Esophagus (tissue), 2 donors: ENCODE data around the gene MFSD1. TPM values are rescaled to one million over a fixed set of nuclear protein-coding genes. Genes with fewer than 3 reads are reported as not detected.

Experiments
- H3K27ac ChIP-seq, 2 donors: one replicate each; pipeline ENCODE4 v1.5.1; 2013; ENCODE audit warnings: low read depth in 2 of 2, mild to moderate bottlenecking in 2 of 2, inconsistent platforms in 1 of 2, low read length in 1 of 2, moderate library complexity in 1 of 2
- H3K27me3 ChIP-seq, 2 donors: one replicate each; pipeline ENCODE4 v1.6.1; 2013; ENCODE audit warnings: low read length in 2 of 2, control low read depth in 1 of 2, mild to moderate bottlenecking in 1 of 2; ENCODE audit not compliant: insufficient read depth in 2 of 2, control insufficient read depth in 1 of 2
- H3K36me3 ChIP-seq, 2 donors: one replicate each; pipeline ENCODE4 v1.6.1; 2013; ENCODE audit warnings: low read length in 1 of 2; ENCODE audit not compliant: control insufficient read depth in 2 of 2, insufficient read depth in 2 of 2
- H3K4me1 ChIP-seq, 2 donors: one replicate each; pipeline ENCODE4 v1.6.1; 2013; ENCODE audit warnings: low read length in 1 of 2; ENCODE audit not compliant: control insufficient read depth in 2 of 2, insufficient read depth in 2 of 2
- H3K4me3 ChIP-seq, 2 donors: one replicate each; pipeline ENCODE4 v1.5.1; 2013; ENCODE audit warnings: low read length in 2 of 2, mild to moderate bottlenecking in 2 of 2, low read depth in 1 of 2, moderate library complexity in 1 of 2
- H3K9me3 ChIP-seq, 2 donors: one replicate each; pipeline ENCODE4 v1.6.1; 2013; ENCODE audit warnings: mild to moderate bottlenecking in 2 of 2, low read depth in 1 of 2, low read length in 1 of 2, moderate library complexity in 1 of 2; ENCODE audit not compliant: control insufficient read depth in 2 of 2, insufficient read depth in 1 of 2
- WGBS, 2 donors: extraction: QIAGEN DNeasy Blood & Tissue Kit; methylation state at CpG; one replicate each; pipeline ENCODE4 v1.1.7; 2013; 5-methylcytosine and 5-hydroxymethylcytosine counted together
- polyA plus RNA-seq, 2 donors: library from polyadenylated mRNA; stranded (reverse); fragments of 200-250 nt; gene quantifications; one replicate each; pipeline ENCODE4 v1.2.3, GENCODE V29; 2013
- donor health status: healthy with polysubstance abuse.
- donor health status: Bipolar disorder and iron deficiency.

The MFSD1 gene
- polyA plus RNA-seq, 2 donors = 41.1 to 53.6 TPM

- WGBS, 2 donors = 41 to 50% methylated on average over 8 of the region's 8 CpGs
- Histone ChIP-seq H3K4me3 (no peak overlapping the region), H3K27ac (peak overlapping the region; percentile 25 to 54)
These were observed 32.8 kb upstream of the MFSD1 start for GRCh38 chr3:158768881-158769543.

GRCh38 chr3:158769549-158769948, 32.3 kb upstream of the MFSD1 start:
- no peak overlapping the region for H3K4me3 ChIP-seq
- peak overlapping the region in 1 of 2 donors; percentile 28 for H3K27ac ChIP-seq
- 32 to 48% methylated on average over 4 of the region's 4 CpGs for WGBS, 2 donors
- no peaks in the 10 kb centered on the region for H3K36me3 ChIP-seq
- no peaks in the 10 kb centered on the region for H3K9me3 ChIP-seq
- H3K27me3 ChIP-seq = no peaks in the 10 kb centered on the region
- H3K4me1 ChIP-seq = peaks cover 0 to 2% of the 10 kb centered on the region in 2 donors

More at GRCh38 chr3:158768881-158769543, 32.8 kb upstream of the MFSD1 start:
- Histone ChIP-seq H3K4me1 (peaks cover 0 to 2% of the 10 kb centered on the region in 2 donors), H3K9me3 (no peaks in the 10 kb centered on the region), H3K27me3 (no peaks in the 10 kb centered on the region), H3K36me3 (no peaks in the 10 kb centered on the region)

- Histone ChIP-seq H3K4me3 (no peak overlapping the region), H3K9me3 (no peaks in the 10 kb centered on the region), H3K27me3 (no peaks in the 10 kb centered on the region), H3K27ac (peak overlapping the region; percentile 6 to 33), H3K4me1 (peaks cover 0 to 2% of the 10 kb centered on the region in 2 donors), H3K36me3 (no peaks in the 10 kb centered on the region)
- WGBS, 2 donors = 74% methylated on average over 10 of the region's 10 CpGs
These were observed 31.7 kb upstream of the MFSD1 start for GRCh38 chr3:158769952-158770740.

- Histone ChIP-seq H3K27ac (peak overlapping the region; percentile 1 to 26), H3K4me3 (no peak overlapping the region), H3K27me3 (no peaks in the 10 kb centered on the region), H3K4me1 (peaks cover 0 to 2% of the 10 kb centered on the region in 2 donors), H3K36me3 (no peaks in the 10 kb centered on the region), H3K9me3 (no peaks in the 10 kb centered on the region)
- WGBS, 2 donors = 89 to 90% methylated on average over 4 of the region's 4 CpGs
These were observed 31.0 kb upstream of the MFSD1 start for GRCh38 chr3:158770741-158771350.

GRCh38 chr3:158771577-158771976, 30.3 kb upstream of the MFSD1 start:
- no peaks in the 10 kb centered on the region for H3K27me3 ChIP-seq
- no peaks in the 10 kb centered on the region for H3K9me3 ChIP-seq
- peaks cover 0 to 2% of the 10 kb centered on the region in 2 donors for H3K4me1 ChIP-seq
- peak overlapping the region in 1 of 2 donors; percentile 33 for H3K27ac ChIP-seq
- no peak overlapping the region for H3K4me3 ChIP-seq
- WGBS, 2 donors = 89 to 100% methylated on average over 1 of the region's 1 CpG
- no peaks in the 10 kb centered on the region for H3K36me3 ChIP-seq

GRCh38 chr3:158771982-158772381, 29.9 kb upstream of the MFSD1 start:
- WGBS, 2 donors = 76 to 82% methylated on average over 3 of the region's 3 CpGs
- no peaks in the 10 kb centered on the region for H3K9me3 ChIP-seq
- no peak overlapping the region for H3K4me3 ChIP-seq
- H3K4me1 ChIP-seq = peaks cover 0 to 2% of the 10 kb centered on the region in 2 donors
- no peak overlapping the region for H3K27ac ChIP-seq
- no peaks in the 10 kb centered on the region for H3K36me3 ChIP-seq
- no peaks in the 10 kb centered on the region for H3K27me3 ChIP-seq

GRCh38 chr3:158773166-158773565, 28.7 kb upstream of the MFSD1 start:
- Histone ChIP-seq H3K9me3 (no peaks in the 10 kb centered on the region), H3K36me3 (no peaks in the 10 kb centered on the region), H3K4me1 (peaks cover 0 to 2% of the 10 kb centered on the region in 2 donors), H3K27me3 (no peaks in the 10 kb centered on the region), H3K4me3 (no peak overlapping the region), H3K27ac (no peak overlapping the region)

GRCh38 chr3:158773845-158774830, 27.7 kb upstream of the MFSD1 start:
- WGBS, 2 donors = 76 to 81% methylated on average over 7 of the region's 7 CpGs
- Histone ChIP-seq H3K4me1 (no peaks in the 10 kb centered on the region), H3K9me3 (no peaks in the 10 kb centered on the region), H3K4me3 (no peak overlapping the region), H3K27me3 (no peaks in the 10 kb centered on the region), H3K27ac (no peak overlapping the region), H3K36me3 (no peaks in the 10 kb centered on the region)

GRCh38 chr3:158774965-158775364, 26.9 kb upstream of the MFSD1 start:
- Histone ChIP-seq H3K4me3 (no peak overlapping the region), H3K9me3 (no peaks in the 10 kb centered on the region), H3K4me1 (no peaks in the 10 kb centered on the region), H3K36me3 (no peaks in the 10 kb centered on the region), H3K27me3 (no peaks in the 10 kb centered on the region), H3K27ac (no peak overlapping the region)
- 73 to 81% methylated on average over 2 of the region's 2 CpGs for WGBS, 2 donors
